NK-92 treated with Interleukin-12 subunit alpha and Interleukin-12 subunit beta, amount 100 ng/mL, for 24 hours (cell line): ENCODE data around the gene CFAP74.

Experiments used
- DNase-seq: peaks from one replicate; lab custom pipeline; 2025; lab: John Stamatoyannopoulos, UW

CFAP74 gene

GRCh38 chr1:1967879-1968278, 35.7 kb downstream of the CFAP74 start:
- DNase-seq, result no peak

GRCh38 chr1:1967151-1967550, 36.4 kb downstream of the CFAP74 start:
- no peak for DNase-seq

- DNase-seq, result no peak
Measured at GRCh38 chr1:1966071-1966740, 37.4 kb downstream of the CFAP74 start.

GRCh38 chr1:1965546-1965945, 38.0 kb downstream of the CFAP74 start:
- DNase-seq, result no peak

GRCh38 chr1:1964811-1965210, 38.8 kb downstream of the CFAP74 start:
- no peak for DNase-seq

GRCh38 chr1:1963570-1963969, 40.0 kb downstream of the CFAP74 start:
- no peak for DNase-seq

GRCh38 chr1:1962752-1963151, 40.8 kb downstream of the CFAP74 start:
- DNase-seq, result no peak

- DNase-seq, result no peak
Measured at GRCh38 chr1:1960480-1961196, 42.9 kb downstream of the CFAP74 start.

- peak; percentile 26 for DNase-seq
Measured at GRCh38 chr1:1959840-1960479, 43.6 kb downstream of the CFAP74 start.

- DNase-seq, result no peak
Measured at GRCh38 chr1:1959459-1959839, 44.1 kb downstream of the CFAP74 start.

- DNase-seq, result no peak
Measured at GRCh38 chr1:1958071-1958541, 45.5 kb downstream of the CFAP74 start.

GRCh38 chr1:1957533-1957961, 46.0 kb downstream of the CFAP74 start:
- DNase-seq, result no peak

- no peak for DNase-seq
Measured at GRCh38 chr1:1956586-1957532, 46.7 kb downstream of the CFAP74 start.

- DNase-seq, result no peak
Measured at GRCh38 chr1:1956101-1956500, 47.5 kb downstream of the CFAP74 start.

- DNase-seq, result no peak
Measured at GRCh38 chr1:1955621-1956094, 47.9 kb downstream of the CFAP74 start.

GRCh38 chr1:1954831-1955441, 48.6 kb downstream of the CFAP74 start:
- no peak for DNase-seq

GRCh38 chr1:1954015-1954414, 49.6 kb downstream of the CFAP74 start:
- no peak for DNase-seq

- DNase-seq, result no peak
Measured at GRCh38 chr1:1950940-1951339, 52.6 kb downstream of the CFAP74 start.

- no peak for DNase-seq
Measured at GRCh38 chr1:1948783-1949182, 54.8 kb downstream of the CFAP74 start.

- no peak for DNase-seq
Measured at GRCh38 chr1:1947493-1947892, 56.1 kb downstream of the CFAP74 start.

- no peak for DNase-seq
Measured at GRCh38 chr1:1946540-1946939, 57.0 kb downstream of the CFAP74 start.
